ENCODE results near the gene NLN.

NLN gene

GRCh38 chr5:65749956-65750355, 28.0 kb downstream of the NLN start:
- no peak overlapping the region for H3K4me3 ChIP-seq (ENCODE audit: low read depth in 1 of 2, low read length in 2 of 2)
- no peaks in the 10 kb centered on the region for H3K9me3 ChIP-seq (ENCODE audit: insufficient read depth, low read length, severe bottlenecking)
- H3K27me3 ChIP-seq (ENCODE audit: insufficient read depth, low read length, poor library complexity), result no peaks in the 10 kb centered on the region
- H3K36me3 ChIP-seq (ENCODE audit: insufficient read depth, low read length), result no peaks in the 10 kb centered on the region
- H4K20me1 ChIP-seq (ENCODE audit: insufficient read depth, low read length), result no peaks in the 10 kb centered on the region; the same call in 1 of the 2 replicates
- H3K4me2 ChIP-seq (ENCODE audit: insufficient read depth, low read length), result no peak overlapping the region
- no peak for ATAC-seq (ENCODE audit: insufficient read depth, low read depth)
- H3K9ac ChIP-seq (ENCODE audit: low read depth, low read length), result no peak overlapping the region
- H2AFZ ChIP-seq (ENCODE audit: low read depth, low read length), result no peak overlapping the region
- H3K4me1 ChIP-seq (ENCODE audit: insufficient read depth, low read length), result no peaks in the 10 kb centered on the region
- TF ChIP-seq CTCF (IDR thresholded peaks at IDR 0.05; ENCODE audit: borderline replicate concordance, extremely low read depth, low read length, poor library complexity, severe bottlenecking), result no peak
- TF ChIP-seq EZH2 (IDR thresholded peaks at IDR 0.05; ENCODE audit: borderline replicate concordance, low read depth, low read length, severe bottlenecking), result no peak
- DNase-seq, result no peak
- no peaks in the 10 kb centered on the region for H3K79me2 ChIP-seq (ENCODE audit: insufficient read depth, low read length)
- no peak overlapping the region for H3K27ac ChIP-seq (ENCODE audit: low read length)

- Histone ChIP-seq H4K20me1 (ENCODE audit: insufficient read depth, low read length) (no peaks in the 10 kb centered on the region; the same call in 1 of the 2 replicates), H2AFZ (ENCODE audit: low read depth, low read length) (no peak overlapping the region), H3K9me3 (ENCODE audit: insufficient read depth, low read length, severe bottlenecking) (no peaks in the 10 kb centered on the region), H3K4me1 (ENCODE audit: insufficient read depth, low read length) (no peaks in the 10 kb centered on the region), H3K79me2 (ENCODE audit: insufficient read depth, low read length) (no peaks in the 10 kb centered on the region), H3K4me2 (ENCODE audit: insufficient read depth, low read length) (no peak overlapping the region), H3K4me3 (ENCODE audit: low read depth in 1 of 2, low read length in 2 of 2) (no peak overlapping the region), H3K27me3 (ENCODE audit: insufficient read depth, low read length, poor library complexity) (no peaks in the 10 kb centered on the region), H3K9ac (ENCODE audit: low read depth, low read length) (no peak overlapping the region), H3K36me3 (ENCODE audit: insufficient read depth, low read length) (no peaks in the 10 kb centered on the region), H3K27ac (ENCODE audit: low read length) (no peak overlapping the region)
- ATAC-seq (ENCODE audit: insufficient read depth, low read depth) (no peak), DNase-seq (no peak)
- TF ChIP-seq CTCF (IDR thresholded peaks at IDR 0.05; ENCODE audit: borderline replicate concordance, extremely low read depth, low read length, poor library complexity, severe bottlenecking) (no peak), EZH2 (IDR thresholded peaks at IDR 0.05; ENCODE audit: borderline replicate concordance, low read depth, low read length, severe bottlenecking) (no peak)
Measured at GRCh38 chr5:65750938-65751337, 28.9 kb downstream of the NLN start.

GRCh38 chr5:65753189-65753588, 31.2 kb downstream of the NLN start:
- Histone ChIP-seq H3K9me3 (ENCODE audit: insufficient read depth, low read length, severe bottlenecking) (no peaks in the 10 kb centered on the region), H3K27ac (ENCODE audit: low read length) (no peak overlapping the region), H3K27me3 (ENCODE audit: insufficient read depth, low read length, poor library complexity) (no peaks in the 10 kb centered on the region), H2AFZ (ENCODE audit: low read depth, low read length) (no peak overlapping the region), H3K4me3 (ENCODE audit: low read depth in 1 of 2, low read length in 2 of 2) (no peak overlapping the region), H3K4me1 (ENCODE audit: insufficient read depth, low read length) (no peaks in the 10 kb centered on the region), H3K9ac (ENCODE audit: low read depth, low read length) (no peak overlapping the region), H3K79me2 (ENCODE audit: insufficient read depth, low read length) (no peaks in the 10 kb centered on the region), H4K20me1 (ENCODE audit: insufficient read depth, low read length) (no peaks in the 10 kb centered on the region; the same call in 1 of the 2 replicates), H3K36me3 (ENCODE audit: insufficient read depth, low read length) (no peaks in the 10 kb centered on the region), H3K4me2 (ENCODE audit: insufficient read depth, low read length) (no peak overlapping the region)
- DNase-seq (no peak), ATAC-seq (ENCODE audit: insufficient read depth, low read depth) (no peak)
- TF ChIP-seq CTCF (IDR thresholded peaks at IDR 0.05; ENCODE audit: borderline replicate concordance, extremely low read depth, low read length, poor library complexity, severe bottlenecking) (no peak), EZH2 (IDR thresholded peaks at IDR 0.05; ENCODE audit: borderline replicate concordance, low read depth, low read length, severe bottlenecking) (no peak)

Data from DND-41 (cell line).